GM10248 (cell line): ENCODE measurements around the gene ZNF33B.

ENCODE experiments used
- CTCF ChIA-PET: fragments of 300-600 bp; sonication (Branson Sonifier 250); formaldehyde crosslinking; extraction: SDS; loops from one replicate; lab custom pipeline; 2021; ENCODE audit warnings: antibody characterized with exemption; lab: Yijun Ruan, JAX
- POLR2A ChIA-PET: fragments of 350-650 bp; sonication (Branson Sonifier 250); formaldehyde crosslinking; extraction: SDS; loops from one replicate; lab custom pipeline; 2020; ENCODE audit warnings: antibody characterized with exemption; lab: Yijun Ruan, JAX
- DNase-seq: peaks from one replicate; pipeline ENCODE4 v3.0.0; 2012; ENCODE audit errors: extremely low spot score
- TF ChIP-seq, protein P1 (sequence below): IDR thresholded peaks from 2 replicates; pipeline ENCODE4 v1.5.1; 2012; ENCODE audit warnings: mild to moderate bottlenecking, low read depth; ENCODE audit errors: extremely low read depth, missing control alignments, control extremely low read depth

Gene ZNF33B

DNA sequence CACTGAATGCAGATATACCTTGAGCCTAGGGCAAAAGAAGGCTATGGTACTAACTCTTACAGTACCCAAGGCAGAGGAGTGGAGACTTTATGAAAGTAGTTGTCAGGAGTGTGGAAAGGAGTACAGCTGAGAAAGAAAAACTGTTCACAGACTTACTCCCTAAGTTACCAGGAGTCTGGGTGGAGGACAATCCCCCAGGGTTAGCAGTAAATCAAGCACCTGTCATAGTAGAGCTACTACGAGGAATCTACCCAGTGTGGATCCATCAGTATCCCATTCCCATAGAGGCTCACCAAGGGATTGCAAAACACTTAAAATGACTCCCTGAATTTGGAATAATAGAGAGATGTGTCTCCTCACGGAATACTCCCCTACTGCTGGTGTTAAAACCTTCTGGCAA is 10.1 kb upstream of the ZNF33B start:
- ChIA-PET CTCF (no interaction called here), POLR2A (no interaction called here)
- no peak for DNase-seq
- TF ChIP-seq, protein P1, sequence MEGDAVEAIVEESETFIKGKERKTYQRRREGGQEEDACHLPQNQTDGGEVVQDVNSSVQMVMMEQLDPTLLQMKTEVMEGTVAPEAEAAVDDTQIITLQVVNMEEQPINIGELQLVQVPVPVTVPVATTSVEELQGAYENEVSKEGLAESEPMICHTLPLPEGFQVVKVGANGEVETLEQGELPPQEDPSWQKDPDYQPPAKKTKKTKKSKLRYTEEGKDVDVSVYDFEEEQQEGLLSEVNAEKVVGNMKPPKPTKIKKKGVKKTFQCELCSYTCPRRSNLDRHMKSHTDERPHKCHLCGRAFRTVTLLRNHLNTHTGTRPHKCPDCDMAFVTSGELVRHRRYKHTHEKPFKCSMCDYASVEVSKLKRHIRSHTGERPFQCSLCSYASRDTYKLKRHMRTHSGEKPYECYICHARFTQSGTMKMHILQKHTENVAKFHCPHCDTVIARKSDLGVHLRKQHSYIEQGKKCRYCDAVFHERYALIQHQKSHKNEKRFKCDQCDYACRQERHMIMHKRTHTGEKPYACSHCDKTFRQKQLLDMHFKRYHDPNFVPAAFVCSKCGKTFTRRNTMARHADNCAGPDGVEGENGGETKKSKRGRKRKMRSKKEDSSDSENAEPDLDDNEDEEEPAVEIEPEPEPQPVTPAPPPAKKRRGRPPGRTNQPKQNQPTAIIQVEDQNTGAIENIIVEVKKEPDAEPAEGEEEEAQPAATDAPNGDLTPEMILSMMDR: no peak

DNA sequence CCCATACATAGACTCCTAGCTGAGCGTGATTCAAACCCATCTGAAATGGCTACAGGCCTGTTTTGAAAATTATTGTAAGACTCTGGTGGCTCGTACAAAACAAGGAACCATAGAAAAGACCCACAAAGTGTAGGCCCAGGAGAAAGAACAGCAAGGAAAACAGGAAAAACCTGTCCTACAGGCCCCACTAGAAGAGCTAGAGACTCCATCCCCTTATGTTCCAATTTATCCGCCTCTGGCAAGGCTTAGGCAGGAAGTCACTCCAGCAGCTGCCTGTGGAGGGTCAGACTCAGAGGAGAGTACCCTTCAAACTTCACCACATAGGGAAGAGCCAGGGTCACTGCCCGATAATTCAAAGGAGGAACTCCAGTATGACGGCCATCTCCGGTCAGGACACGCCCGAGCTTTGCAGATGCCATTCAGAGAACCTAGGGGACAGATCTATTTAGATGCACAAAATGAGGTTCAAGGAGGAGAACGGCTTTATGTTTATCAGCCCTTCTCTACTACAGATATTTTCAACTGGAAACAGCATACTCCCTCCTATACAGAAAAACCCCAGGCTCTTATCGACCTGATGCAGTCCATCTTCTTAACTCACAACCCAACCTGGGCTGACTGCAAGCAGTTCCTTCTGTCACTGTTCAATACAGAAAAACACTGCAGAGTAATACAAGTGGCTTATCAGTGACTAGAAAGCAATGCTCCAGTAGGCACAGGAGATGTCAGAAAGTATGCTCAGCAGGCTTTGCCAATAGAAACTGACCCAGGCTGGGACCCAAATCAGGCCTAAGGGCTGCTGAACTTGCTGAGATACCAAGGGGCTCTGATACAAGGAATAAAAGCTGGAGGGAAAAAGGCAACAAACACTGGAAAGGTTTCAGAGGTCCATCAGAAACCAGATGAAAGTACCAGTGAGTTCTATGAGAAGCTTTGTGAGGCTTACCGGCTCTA is 8.6 kb upstream of the ZNF33B start:
- TF ChIP-seq, protein P1: no peak
- ChIA-PET POLR2A (no interaction called here), CTCF (no interaction called here)
- DNase-seq: no peak

DNA sequence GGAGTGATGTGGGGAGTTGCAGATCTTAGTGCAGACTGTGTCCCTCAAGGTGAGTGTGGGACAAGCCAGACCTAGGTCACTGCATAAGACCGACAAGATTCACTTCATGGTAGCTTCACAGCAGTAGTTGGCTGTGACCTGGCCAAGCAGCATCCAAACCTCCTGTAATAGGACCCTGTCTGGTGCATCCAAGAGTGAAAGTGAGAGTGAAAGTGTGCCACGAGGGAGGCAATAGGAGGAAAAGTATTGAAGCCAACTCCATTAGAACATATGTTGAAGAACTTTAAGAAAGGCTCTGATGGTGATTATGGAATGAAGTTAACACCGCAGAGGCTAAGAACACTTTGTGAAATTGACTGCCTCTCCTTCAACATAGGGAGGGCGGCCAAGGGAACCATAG is 7.8 kb upstream of the ZNF33B start:
- POLR2A ChIA-PET: no interaction called here

DNA sequence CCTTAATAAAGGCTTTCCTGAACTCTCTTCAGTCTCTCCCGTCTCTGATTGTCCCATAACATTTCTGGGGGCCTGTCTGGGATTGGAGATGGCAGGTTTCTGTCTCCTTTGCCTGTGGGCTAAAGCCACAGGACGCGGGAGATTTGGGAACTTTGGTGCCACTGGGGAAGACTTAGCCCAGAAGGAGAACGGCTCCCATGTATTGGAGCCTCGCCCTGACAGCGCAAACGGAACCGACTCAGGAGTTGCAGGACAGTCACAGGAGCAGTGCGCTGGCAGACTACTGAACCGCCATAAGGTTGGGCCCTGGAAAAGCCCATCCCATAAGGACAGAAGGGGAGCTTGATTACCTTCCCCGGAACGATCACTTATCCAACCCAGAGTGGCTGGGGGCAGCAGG is 7.1 kb upstream of the ZNF33B start:
- DNase-seq: no peak
- TF ChIP-seq, protein P1: no peak
- POLR2A ChIA-PET: no interaction called here
- CTCF ChIA-PET: no interaction called here

More for the DNA sequence above, 7.8 kb upstream of the ZNF33B start:
- DNase-seq: no peak
- CTCF ChIA-PET: no interaction called here
- TF ChIP-seq, protein P1: no peak

DNA sequence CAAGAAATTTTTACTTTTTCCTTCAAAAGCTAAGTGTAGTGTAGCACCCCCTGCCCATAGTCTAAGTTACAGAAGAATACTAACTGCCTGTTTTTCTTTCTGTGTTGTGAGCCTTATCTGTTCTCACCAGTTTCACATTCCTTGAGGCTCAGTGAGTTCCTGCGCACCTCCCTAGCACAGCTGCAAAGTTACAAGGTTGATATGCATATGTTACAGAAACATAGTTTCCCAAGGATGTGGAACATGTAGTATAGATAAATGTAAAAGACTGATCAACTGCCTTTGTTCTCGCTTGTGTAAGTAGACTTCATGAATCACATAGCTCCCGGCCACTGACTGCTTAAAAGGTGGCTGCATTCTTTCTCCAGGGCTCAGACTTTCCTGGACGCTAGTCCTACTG is 6.7 kb upstream of the ZNF33B start:
- CTCF ChIA-PET: no interaction called here
- POLR2A ChIA-PET: no interaction called here
- TF ChIP-seq, protein P1: no peak
- DNase-seq: no peak

DNA sequence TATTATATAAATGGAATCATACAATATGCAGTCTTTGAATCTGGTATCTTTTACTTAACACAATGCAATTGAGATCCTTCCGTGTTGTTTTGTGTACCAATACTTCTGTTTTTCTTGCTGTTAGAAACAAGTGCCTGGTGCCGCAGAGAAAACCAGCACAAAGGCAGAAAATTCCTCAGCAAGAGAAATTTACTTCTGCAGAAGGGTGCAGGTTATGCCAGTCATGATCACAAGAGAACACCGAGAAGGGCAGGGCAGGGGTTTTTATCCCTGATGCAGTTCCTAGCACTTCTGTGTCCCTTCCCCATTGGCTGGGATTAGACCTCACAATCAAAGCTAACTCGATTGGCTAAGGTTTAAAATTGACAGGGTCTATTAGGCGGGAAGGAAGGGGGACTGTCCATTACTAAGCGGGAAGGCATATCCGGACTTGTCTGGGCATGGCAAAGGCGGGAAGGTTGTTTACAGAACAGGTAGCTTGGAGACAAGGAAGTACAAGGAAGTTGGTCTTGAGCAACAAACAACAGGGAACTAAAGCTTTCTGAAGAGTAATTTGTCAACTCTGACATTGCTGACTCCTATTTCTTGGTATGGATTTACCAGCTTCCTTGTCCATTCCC is 2.4 kb upstream of the ZNF33B start:
- DNase-seq: no peak
- TF ChIP-seq, protein P1: no peak
- ChIA-PET POLR2A (no interaction called here), CTCF (no interaction called here)
